Esophagus muscularis mucosa (tissue), 4 donors: Measurements from ENCODE around the gene EYA2. TPM values are rescaled to one million over a fixed set of nuclear protein-coding genes. Genes with fewer than 3 reads are reported as not detected.

Experiments used
- DNase-seq: peaks from one replicate; pipeline ENCODE4 v3.0.0-alpha.2; 2017; ENCODE audit errors: extremely low spot score
- H3K27ac ChIP-seq, 4 donors: fragments of 200-600 bp; sonication (generic); replicated peaks in 1 of 4; 1 replicate in 3 of 4; 2 replicates in 1 of 4; pipeline ENCODE4 v1.5.1; 2016 to 2019; ENCODE audit warnings: mild to moderate bottlenecking in 1 of 4
- H3K27me3 ChIP-seq, 4 donors: fragments of 200-600 bp; sonication (generic); one replicate each; pipeline versions ENCODE4 v1.5.1 to v1.6.0; 2016 to 2019
- H3K36me3 ChIP-seq, 4 donors: fragments of 200-600 bp; sonication (generic); one replicate each; pipeline ENCODE4 v1.5.1; 2016 to 2019
- H3K4me1 ChIP-seq, 4 donors: fragments of 200-600 bp; sonication (generic); one replicate each; pipeline ENCODE4 v1.5.1; 2016 to 2019
- H3K4me3 ChIP-seq, 4 donors: fragments of 200-600 bp; sonication (generic); 1 replicate in 2 of 4; 2 replicates in 2 of 4; pipeline ENCODE4 v1.5.1; 2016 to 2019; ENCODE audit warnings: mild to moderate bottlenecking in 4 of 4, moderate library complexity in 1 of 4
- H3K9me3 ChIP-seq, 4 donors: fragments of 200-600 bp; sonication (generic); 1 replicate in 3 of 4; 2 replicates in 1 of 4; pipeline ENCODE4 v1.5.1; 2016 to 2019
- CTCF ChIP-seq, 3 experiments: fragments of 200-600 bp in 2 of 3; fragments of 450-650 bp in 1 of 3; sonication (generic) in 2 of 3; IDR thresholded peaks; one replicate each; pipeline ENCODE4 v1.5.1; 2017 to 2019; ENCODE audit warnings: antibody characterized with exemption in 3 of 3, mild to moderate bottlenecking in 2 of 3, moderate library complexity in 1 of 3
- EP300 ChIP-seq: sonication (generic); formaldehyde crosslinking; IDR thresholded peaks from one replicate; pipeline ENCODE4 v1.6.1; 2017; ENCODE audit warnings: antibody characterized with exemption
- POLR2A ChIP-seq: fragments of 450-650 bp; IDR thresholded peaks from one replicate; pipeline ENCODE4 v1.6.1; 2017; ENCODE audit warnings: antibody characterized with exemption, moderate library complexity, mild to moderate bottlenecking, low read depth
- POLR2AphosphoS5 ChIP-seq, 2 donors: sonication (generic); formaldehyde crosslinking; IDR thresholded peaks; one replicate each; pipeline ENCODE4 v1.6.1; 2017; ENCODE audit warnings: antibody characterized with exemption in 2 of 2
- WGBS: methylation state at CpG from one replicate; pipeline ENCODE4 v1.1.5; 2018; 5-methylcytosine and 5-hydroxymethylcytosine counted together
- intact Hi-C: fragments of 100-400 bp; cut with DNase I; formaldehyde crosslinking; loops from one replicate; pipeline ENCODE4 v1.15.1; 2023
- total RNA-seq, 4 donors: library from RNA; depleted of rRNA; stranded (reverse); fragments of >200 nt; gene quantifications; one replicate each; pipeline versions ENCODE4 v1.1.0 to v1.2.1, GENCODE V29; 2016

The EYA2 gene
- total RNA-seq, 4 donors from 2014 or later, result 1.2 to 5.9 (median 4.2) TPM

GRCh38 chr20:47125758-47126591, 231.3 kb downstream of the EYA2 start:
- WGBS, result 75% methylated on average over 20 of the region's 20 CpGs
- intact Hi-C loops, result no loop called here
- H3K27ac ChIP-seq, result peak overlapping the region; percentile 24 to 75 (median 65)
- no peak for TF ChIP-seq CTCF (IDR thresholded peaks at IDR 0.05)
- H3K36me3 ChIP-seq, result no peaks in the 10 kb centered on the region
- no peaks in the 10 kb centered on the region for H3K27me3 ChIP-seq
- no peak overlapping the region for H3K4me3 ChIP-seq
- no peak for DNase-seq
- peaks cover 20 to 33% (median 33%) of the 10 kb centered on the region in 4 donors for H3K4me1 ChIP-seq
- H3K9me3 ChIP-seq, result no peaks in the 10 kb centered on the region

DNA sequence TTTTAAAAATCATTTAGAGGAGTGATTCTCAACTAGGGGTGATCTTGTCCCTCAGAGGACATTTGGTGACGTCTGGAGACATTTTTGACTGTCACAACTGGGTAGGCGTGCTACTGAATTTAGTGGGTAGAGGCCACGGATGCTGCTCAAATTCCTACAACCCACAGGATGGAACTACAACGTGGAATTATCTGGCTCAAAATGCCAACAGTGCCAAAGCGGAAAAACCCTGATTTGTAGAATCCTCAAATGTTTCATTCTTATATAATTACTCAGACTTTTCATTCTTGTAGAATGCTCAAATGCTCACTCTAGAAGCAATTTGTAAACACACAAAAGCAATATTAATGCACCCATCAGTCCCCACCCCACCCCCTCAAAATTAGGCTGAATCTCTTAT, 232.1 kb downstream of the EYA2 start:
- 78% methylated on average over 5 of the region's 5 CpGs for WGBS
- no peaks in the 10 kb centered on the region for H3K36me3 ChIP-seq

DNA sequence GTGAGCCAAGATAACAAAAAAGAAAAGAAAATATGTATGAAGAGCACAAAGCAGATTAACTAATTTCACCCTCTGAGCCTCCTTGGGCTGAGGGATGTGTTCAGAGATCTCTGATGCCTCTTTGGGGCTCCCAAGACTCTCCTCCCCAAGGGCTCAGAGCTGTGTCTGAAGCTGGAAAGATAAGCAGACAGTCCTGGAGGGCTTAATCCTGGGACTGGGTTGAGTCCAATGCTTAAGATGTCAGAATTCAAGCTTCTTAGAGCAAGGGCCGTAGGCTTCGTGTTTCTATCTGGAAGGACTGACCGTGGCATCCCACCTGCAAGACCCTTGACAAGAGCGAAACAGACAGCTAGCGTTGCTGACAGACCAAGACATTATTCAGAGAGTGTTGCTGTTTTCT, 232.9 kb downstream of the EYA2 start:
- no peak for DNase-seq
- intact Hi-C loops, result no loop called here
- H3K27ac ChIP-seq, result peak overlapping the region in 2 of 4 donors; percentile 10 to 12
- WGBS, result 91% methylated on average over 5 of the region's 5 CpGs
- H3K9me3 ChIP-seq, result no peaks in the 10 kb centered on the region
- no peaks in the 10 kb centered on the region for H3K36me3 ChIP-seq
- TF ChIP-seq POLR2AphosphoS5 (IDR thresholded peaks at IDR 0.05) (no peak), CTCF (IDR thresholded peaks at IDR 0.05) (no peak), EP300 (no peak), POLR2A (no peak)
- no peak overlapping the region for H3K4me3 ChIP-seq
- no peaks in the 10 kb centered on the region for H3K27me3 ChIP-seq
- H3K4me1 ChIP-seq, result peaks cover 20 to 33% (median 33%) of the 10 kb centered on the region in 4 donors

More for the DNA sequence above, 232.1 kb downstream of the EYA2 start:
- H3K27me3 ChIP-seq, result no peaks in the 10 kb centered on the region
- peaks cover 20 to 33% (median 33%) of the 10 kb centered on the region in 4 donors for H3K4me1 ChIP-seq
- no peaks in the 10 kb centered on the region for H3K9me3 ChIP-seq
- no peak overlapping the region for H3K4me3 ChIP-seq
- H3K27ac ChIP-seq, result peak overlapping the region in 1 of 4 donors; percentile 24
- intact Hi-C loops, result no loop called here
- DNase-seq, result no peak
- TF ChIP-seq POLR2A, result no peak

GRCh38 chr20:47127999-47128398, 233.4 kb downstream of the EYA2 start:
- no peak for TF ChIP-seq EP300
- TF ChIP-seq CTCF (IDR thresholded peaks at IDR 0.05), result no peak
- TF ChIP-seq POLR2AphosphoS5 (IDR thresholded peaks at IDR 0.05), result no peak
- TF ChIP-seq POLR2A, result no peak
- Histone ChIP-seq H3K27me3 (no peaks in the 10 kb centered on the region), H3K4me3 (no peak overlapping the region), H3K36me3 (no peaks in the 10 kb centered on the region), H3K27ac (peak overlapping the region in 2 of 4 donors; percentile 10 to 12), H3K4me1 (peaks cover 20 to 33% (median 33%) of the 10 kb centered on the region in 4 donors), H3K9me3 (no peaks in the 10 kb centered on the region)
- WGBS, result 55% methylated on average over 6 of the region's 6 CpGs
- intact Hi-C loops, result no loop called here
- DNase-seq, result no peak

DNA sequence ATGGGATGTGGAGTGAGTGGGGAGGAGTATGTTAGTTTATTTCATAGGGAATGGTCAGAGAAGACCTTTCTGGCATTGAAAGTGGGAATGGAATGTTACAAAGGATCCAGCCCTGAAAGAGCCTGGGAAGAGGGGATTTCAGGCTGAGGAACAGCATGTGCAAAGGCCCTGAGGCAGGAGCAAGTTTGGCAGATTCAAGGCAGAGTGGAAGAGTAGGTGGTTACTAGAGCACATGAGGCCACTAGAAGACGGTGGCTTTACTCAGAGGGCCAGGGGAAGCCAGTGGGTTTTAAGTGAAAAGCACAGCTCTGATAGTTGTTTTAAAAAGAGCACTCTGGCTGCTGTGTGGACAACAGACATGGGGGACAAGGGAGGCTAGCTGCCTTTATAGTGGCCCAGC, 234.7 kb downstream of the EYA2 start:
- 81% methylated on average over 1 of the region's 1 CpG for WGBS
- intact Hi-C loops, result no loop called here
- no peaks in the 10 kb centered on the region for H3K36me3 ChIP-seq
- H3K27me3 ChIP-seq, result no peaks in the 10 kb centered on the region
- TF ChIP-seq POLR2A (no peak), POLR2AphosphoS5 (IDR thresholded peaks at IDR 0.05) (no peak), EP300 (no peak), CTCF (IDR thresholded peaks at IDR 0.05) (no peak)
- no peak overlapping the region for H3K4me3 ChIP-seq
- no peak overlapping the region for H3K27ac ChIP-seq
- H3K4me1 ChIP-seq, result peaks cover 14 to 32% (median 25%) of the 10 kb centered on the region in 4 donors
- no peaks in the 10 kb centered on the region for H3K9me3 ChIP-seq
- DNase-seq, result no peak
